ENCODE measurements around the gene C3orf20. TPM values are rescaled to one million over a fixed set of nuclear protein-coding genes. Genes with fewer than 3 reads are reported as not detected.

Gene C3orf20
- total and polyA plus RNA-seq, 2 donors (not counting 1 experiment from before 2014, with no cell fraction given): 0.12 to 0.34 TPM

- Mint-ChIP-seq H3K9me3 (ENCODE audit: insufficient read depth) (no peaks in the 10 kb centered on the region), H3K4me1 (peaks cover 8% of the 10 kb centered on the region), H3K4me3 (no peak overlapping the region), H3K27me3 (peaks cover 69% of the 10 kb centered on the region), H3K27ac (no peak overlapping the region)
- Histone ChIP-seq H3K27me3 (replicated peaks in 1 of 4; ENCODE audit: control extremely low read depth in 1 of 4, control insufficient read depth in 3 of 4, insufficient read depth in 4 of 4, low read length in 3 of 4) (peaks cover 0 to 35% (median 14%) of the 10 kb centered on the region in 4 experiments), H3K9me3 (ENCODE audit: control extremely low read depth in 1 of 3, control insufficient read depth in 2 of 3, insufficient read depth in 1 of 3, low read length in 2 of 3) (peaks cover 0 to 3% (median 0%) of the 10 kb centered on the region in 3 donors), H4K20me1 (ENCODE audit: control insufficient read depth, insufficient read depth, low read length, poor library complexity, severe bottlenecking) (no peaks in the 10 kb centered on the region), H3K79me2 (ENCODE audit: control insufficient read depth, insufficient read depth, low read length) (no peaks in the 10 kb centered on the region), H3K36me3 (replicated peaks in 1 of 2; ENCODE audit: control extremely low read depth in 1 of 2, control insufficient read depth in 1 of 2, extremely low read depth in 1 of 2, insufficient read depth in 2 of 2, low read length in 1 of 2) (no peaks in the 10 kb centered on the region), H3K4me3 (ENCODE audit: control extremely low read depth in 1 of 5, extremely low read depth in 1 of 5, insufficient read depth in 1 of 5, low read depth in 2 of 5, low read length in 4 of 5) (no peak overlapping the region), H3K27ac (ENCODE audit: low read length in 2 of 2) (no peak overlapping the region), H2AFZ (ENCODE audit: insufficient read depth, low read depth, low read length, poor library complexity, severe bottlenecking) (no peak overlapping the region), H3K4me2 (replicated peaks; ENCODE audit: low read depth, low read length, poor library complexity, severe bottlenecking) (no peak overlapping the region), H3K9ac (ENCODE audit: low read length) (no peak overlapping the region), H3K4me1 (ENCODE audit: control insufficient read depth in 2 of 2, insufficient read depth in 2 of 2, low read length in 2 of 2) (no peaks in the 10 kb centered on the region)
- intact Hi-C loops (cut with micrococcal nuclease): no loop called here
- DNase-seq (no peak), ATAC-seq (ENCODE audit: low read depth) (no peak)
- ChIA-PET CTCF (no interaction called here), POLR2A (no interaction called here)
- WGBS (ENCODE audit: insufficient coverage): 11% methylated on average over 62 of the region's 85 CpGs
- TF ChIP-seq CTCF (IDR thresholded peaks at IDR 0.05): no peak
- no peak for TF ChIP-seq EZH2 (IDR thresholded peaks at IDR 0.05; ENCODE audit: borderline replicate concordance, insufficient read depth, low read depth, low read length, poor library complexity, severe bottlenecking)
Observed at GRCh38 chr3:14810070-14810791, 135.3 kb downstream of the C3orf20 start.

- Histone ChIP-seq H3K9me3 (ENCODE audit: control extremely low read depth in 1 of 3, control insufficient read depth in 2 of 3, insufficient read depth in 1 of 3, low read length in 2 of 3) (peaks cover 0 to 3% (median 0%) of the 10 kb centered on the region in 3 donors), H3K27me3 (replicated peaks in 1 of 4; ENCODE audit: control extremely low read depth in 1 of 4, control insufficient read depth in 3 of 4, insufficient read depth in 4 of 4, low read length in 3 of 4) (peaks cover 0 to 39% (median 14%) of the 10 kb centered on the region in 4 experiments), H3K4me2 (replicated peaks; ENCODE audit: low read depth, low read length, poor library complexity, severe bottlenecking) (no peak overlapping the region), H3K9ac (ENCODE audit: low read length) (no peak overlapping the region), H3K4me1 (ENCODE audit: control insufficient read depth in 2 of 2, insufficient read depth in 2 of 2, low read length in 2 of 2) (no peaks in the 10 kb centered on the region), H4K20me1 (ENCODE audit: control insufficient read depth, insufficient read depth, low read length, poor library complexity, severe bottlenecking) (no peaks in the 10 kb centered on the region), H3K36me3 (replicated peaks in 1 of 2; ENCODE audit: control extremely low read depth in 1 of 2, control insufficient read depth in 1 of 2, extremely low read depth in 1 of 2, insufficient read depth in 2 of 2, low read length in 1 of 2) (no peaks in the 10 kb centered on the region), H3K79me2 (ENCODE audit: control insufficient read depth, insufficient read depth, low read length) (no peaks in the 10 kb centered on the region), H3K27ac (ENCODE audit: low read length in 2 of 2) (no peak overlapping the region), H2AFZ (ENCODE audit: insufficient read depth, low read depth, low read length, poor library complexity, severe bottlenecking) (no peak overlapping the region), H3K4me3 (ENCODE audit: control extremely low read depth in 1 of 5, extremely low read depth in 1 of 5, insufficient read depth in 1 of 5, low read depth in 2 of 5, low read length in 4 of 5) (no peak overlapping the region)
- DNase-seq: no peak
- Mint-ChIP-seq H3K4me1 (peaks cover 8% of the 10 kb centered on the region), H3K27ac (no peak overlapping the region), H3K27me3 (peaks cover 69% of the 10 kb centered on the region), H3K4me3 (no peak overlapping the region), H3K9me3 (ENCODE audit: insufficient read depth) (no peaks in the 10 kb centered on the region)
- intact Hi-C loops (cut with micrococcal nuclease): no loop called here
- no peak for ATAC-seq (ENCODE audit: low read depth)
- TF ChIP-seq CTCF (IDR thresholded peaks at IDR 0.05) (no peak), EZH2 (IDR thresholded peaks at IDR 0.05; ENCODE audit: borderline replicate concordance, insufficient read depth, low read depth, low read length, poor library complexity, severe bottlenecking) (no peak)
- POLR2A ChIA-PET: no interaction called here
- CTCF ChIA-PET: no interaction called here
- 3% methylated on average over 75 of the region's 78 CpGs for WGBS (ENCODE audit: insufficient coverage)
Observed at GRCh38 chr3:14810801-14811661, 136.1 kb downstream of the C3orf20 start.
